NCI-H1436 (cell line): ENCODE results near the gene AP2B1.
"Not testable (repeated sequence)": the region's sequence is repeated elsewhere in the genome, so short reads cannot be mapped to it uniquely, and the experiment has no call there.

Source experiments
- DNase-seq: peaks from one replicate; lab custom pipeline; 2025; lab: John Stamatoyannopoulos, UW

AP2B1 gene

GRCh38 chr17:35700150-35700549 lies 113.0 kb downstream of the AP2B1 start:
- DNase-seq = no peak

DNA sequence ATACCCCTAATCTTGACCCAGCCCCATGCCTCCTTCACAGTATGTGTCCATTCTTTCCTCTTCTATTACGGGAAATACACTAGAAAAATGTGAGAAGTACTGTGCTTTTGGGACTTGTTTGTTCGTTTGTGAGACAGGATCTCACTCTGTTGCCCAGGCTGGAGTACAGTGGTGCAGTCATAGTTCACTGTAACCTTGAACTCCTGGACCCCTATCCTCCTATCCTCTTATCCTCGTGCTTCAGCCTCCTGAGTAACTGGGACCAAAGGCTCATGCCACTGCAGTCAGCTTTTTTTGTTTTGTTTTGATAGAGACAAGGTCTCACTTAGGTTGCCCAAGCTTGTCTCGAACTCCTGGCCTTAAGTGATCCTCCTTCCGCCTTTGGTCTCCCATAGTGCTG lies 114.4 kb downstream of the AP2B1 start:
- no peak for DNase-seq

DNA sequence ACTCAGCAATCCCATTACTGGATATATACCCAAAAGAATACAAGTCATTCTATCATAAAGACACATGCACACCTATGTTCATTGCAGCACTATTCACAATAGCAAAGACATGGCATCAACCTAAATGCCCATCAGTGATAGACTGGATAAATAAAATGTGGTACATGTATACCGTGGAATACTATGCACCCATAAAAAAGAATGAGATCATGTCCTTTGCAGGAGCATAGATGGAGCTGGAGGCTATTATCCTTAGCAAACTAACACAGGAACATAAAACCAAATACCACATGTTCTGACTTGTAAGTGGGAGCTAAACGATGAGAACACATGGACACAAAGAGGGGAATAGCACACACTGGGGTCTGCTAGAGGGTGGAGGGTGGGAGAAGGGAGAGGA lies 116.2 kb downstream of the AP2B1 start:
- not testable (repeated sequence) for DNase-seq

DNA sequence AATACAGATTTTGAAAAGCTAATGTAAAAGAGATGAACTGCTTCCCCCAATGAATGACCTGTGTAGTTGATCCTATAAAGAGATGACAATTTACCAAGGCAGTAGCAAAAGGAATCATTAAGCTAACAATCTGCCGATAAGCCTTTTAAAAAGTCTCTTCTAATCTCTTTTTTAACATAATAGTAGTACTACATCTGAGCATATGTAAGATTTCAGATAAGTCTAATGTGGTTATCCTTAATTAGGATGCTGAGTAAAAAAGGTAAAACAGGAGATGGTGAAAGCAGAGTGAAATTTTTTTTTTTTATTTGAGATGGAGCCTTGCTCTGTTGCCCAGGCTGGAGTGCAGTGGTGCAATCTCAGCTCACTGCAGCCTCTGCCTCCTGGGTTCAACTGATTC lies 118.1 kb downstream of the AP2B1 start:
- DNase-seq = no peak

DNA sequence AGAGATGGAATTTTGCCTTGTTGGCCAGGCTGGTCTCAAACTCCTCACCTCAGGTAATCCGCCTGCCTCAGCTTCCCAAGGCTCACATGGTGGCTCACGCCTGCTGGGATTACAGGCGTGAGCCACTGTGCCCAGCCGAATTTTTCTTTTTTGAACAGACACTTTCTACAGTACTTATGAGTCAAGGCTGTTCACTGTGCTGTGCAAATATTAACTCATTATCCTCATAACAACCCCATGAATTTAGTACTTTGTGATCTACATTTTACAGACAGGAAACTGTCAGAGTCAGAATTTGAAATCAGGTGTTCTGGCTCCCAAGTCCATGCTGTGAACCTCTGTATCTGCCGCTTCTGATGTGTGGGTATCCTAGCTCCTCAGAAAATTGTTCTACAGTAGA lies 118.6 kb downstream of the AP2B1 start:
- DNase-seq = no peak

GRCh38 chr17:35708149-35708548 lies 121.0 kb downstream of the AP2B1 start:
- DNase-seq = no peak

DNA sequence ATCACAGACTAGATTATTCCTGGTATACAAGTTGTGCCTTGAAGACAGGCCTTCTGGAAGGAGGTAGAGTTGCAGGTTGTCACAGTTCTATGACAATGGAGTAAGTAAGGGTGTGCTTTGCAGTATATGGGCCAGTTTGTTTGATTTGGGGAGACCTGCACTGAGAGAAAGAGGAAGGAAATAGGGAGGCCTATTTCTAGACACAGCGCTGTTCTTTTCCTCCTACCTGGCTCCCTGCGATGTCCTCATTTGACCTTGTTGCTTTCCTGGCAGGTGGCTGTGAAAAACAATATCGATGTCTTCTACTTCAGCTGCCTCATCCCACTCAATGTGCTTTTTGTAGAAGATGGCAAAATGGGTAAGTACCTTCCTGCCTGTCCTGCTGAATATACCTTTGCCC lies 121.8 kb downstream of the AP2B1 start:
- DNase-seq = peak; percentile 24

DNA sequence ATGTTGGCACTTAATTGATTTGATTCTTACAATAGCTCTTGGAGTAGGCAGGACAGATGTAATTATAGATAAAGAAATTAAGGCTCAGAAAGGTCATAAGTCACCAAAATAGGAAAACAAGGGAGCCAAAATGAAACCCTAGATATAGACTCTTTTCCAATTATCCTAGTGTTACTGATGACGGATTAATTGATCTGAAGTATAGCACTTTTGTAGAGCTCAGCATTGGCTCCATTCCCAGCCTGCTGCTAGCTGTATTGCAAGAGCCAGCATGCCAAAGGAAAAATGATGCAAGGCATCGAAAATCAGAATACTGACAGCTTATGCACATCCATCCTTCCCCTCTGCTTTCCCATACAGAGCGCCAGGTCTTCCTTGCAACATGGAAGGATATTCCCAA lies 122.8 kb downstream of the AP2B1 start:
- peak; percentile 33 for DNase-seq

GRCh38 chr17:35710950-35711349 lies 123.8 kb downstream of the AP2B1 start:
- no peak for DNase-seq

DNA sequence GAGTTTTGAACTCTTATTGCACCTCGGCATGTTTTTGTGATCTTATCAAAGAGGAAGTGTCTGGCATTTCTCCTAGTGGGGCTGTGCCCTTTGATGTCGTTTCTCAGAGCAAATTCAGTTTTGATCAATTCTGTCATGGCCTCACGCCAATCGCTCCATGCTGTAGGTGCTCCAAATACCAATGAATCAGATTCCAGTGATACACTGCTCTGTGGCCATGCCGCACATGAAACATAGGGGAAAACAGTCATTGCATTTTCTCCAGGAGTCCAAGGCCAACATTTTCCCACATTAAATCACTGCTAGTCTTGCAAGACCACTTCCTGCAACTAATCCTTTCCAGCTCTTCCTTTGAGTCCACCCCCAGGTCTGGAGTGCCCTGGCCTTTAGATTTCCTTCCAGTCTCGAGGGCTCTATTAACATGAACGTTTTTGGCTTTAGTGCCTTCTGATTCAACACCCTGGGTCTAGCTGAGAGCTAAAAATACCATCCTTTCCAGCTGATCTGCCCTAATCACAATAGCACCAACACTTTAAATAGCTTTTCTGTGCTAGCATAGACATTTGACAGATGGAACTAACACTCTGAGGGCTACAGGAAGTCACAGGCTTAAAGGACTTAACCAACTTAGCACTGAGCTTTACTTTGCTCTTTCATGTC lies 126.1 kb downstream of the AP2B1 start:
- no peak for DNase-seq

DNA sequence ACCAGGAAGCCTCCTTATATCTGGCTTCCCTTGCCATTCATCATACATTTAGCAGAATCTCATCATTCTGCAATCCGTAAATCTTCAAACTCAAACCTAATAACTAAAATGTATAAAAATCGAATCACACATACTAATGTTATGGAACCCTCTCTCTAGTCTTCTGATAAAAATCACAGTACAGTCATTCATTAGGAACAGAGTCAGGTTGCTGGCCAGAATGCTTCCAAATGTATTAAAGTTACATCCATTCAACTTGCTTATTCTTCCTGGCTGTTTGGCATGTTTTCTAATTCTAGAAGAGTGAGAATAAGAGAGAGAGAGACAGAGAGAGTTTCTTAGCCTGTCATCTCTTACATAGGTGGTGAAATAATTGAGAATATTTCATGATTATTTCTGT lies 127.9 kb downstream of the AP2B1 start:
- DNase-seq = no peak

GRCh38 chr17:35715416-35715815 lies 128.3 kb downstream of the AP2B1 start:
- DNase-seq = peak; percentile 30

DNA sequence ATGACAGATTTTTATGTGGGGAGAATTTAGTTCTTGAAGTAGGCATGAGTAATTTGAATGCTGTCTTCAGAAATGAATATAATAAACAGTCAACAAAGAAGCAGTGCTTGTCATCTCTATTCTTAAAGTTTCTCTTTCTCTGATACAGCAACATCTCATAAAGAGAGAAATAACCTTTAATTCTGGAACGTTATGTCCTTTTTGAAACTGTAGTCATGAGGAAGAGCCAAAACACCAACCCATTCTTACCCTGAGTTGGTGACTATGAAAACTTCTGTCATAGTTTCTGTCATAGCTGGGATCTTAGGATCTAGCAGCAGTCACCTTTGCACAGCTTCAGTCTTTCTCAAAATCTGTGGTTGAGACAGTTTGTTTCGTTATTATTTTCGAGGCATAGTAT lies 129.1 kb downstream of the AP2B1 start:
- DNase-seq = no peak

DNA sequence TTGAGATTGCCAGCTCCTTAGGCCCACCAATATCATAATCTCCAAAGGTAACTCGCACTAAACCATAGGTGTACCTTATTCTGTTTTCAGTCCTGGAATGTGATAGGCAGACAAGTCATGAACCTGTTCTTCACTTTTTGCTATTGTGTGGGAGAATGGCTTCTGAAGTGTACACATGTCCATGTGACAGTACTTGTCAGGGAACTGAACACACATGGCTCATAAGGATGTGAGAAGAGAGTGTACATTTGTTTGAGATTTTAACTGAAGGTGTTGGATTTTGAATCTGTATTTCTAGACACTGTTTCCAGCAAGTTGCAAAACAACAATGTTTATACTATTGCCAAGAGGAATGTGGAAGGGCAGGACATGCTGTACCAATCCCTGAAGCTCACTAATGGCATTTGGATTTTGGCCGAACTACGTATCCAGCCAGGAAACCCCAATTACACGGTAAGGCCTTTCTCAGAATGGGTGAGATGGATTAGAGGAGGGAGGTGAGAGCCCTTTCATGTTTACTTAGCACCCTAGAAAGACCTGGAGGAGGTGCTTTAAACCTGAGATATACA lies 129.9 kb downstream of the AP2B1 start:
- DNase-seq = no peak

- no peak for DNase-seq
Observed at GRCh38 chr17:35717475-35717874, 130.4 kb downstream of the AP2B1 start.

- no peak for DNase-seq
Observed at GRCh38 chr17:35723735-35724134, 136.6 kb downstream of the AP2B1 start.

DNA sequence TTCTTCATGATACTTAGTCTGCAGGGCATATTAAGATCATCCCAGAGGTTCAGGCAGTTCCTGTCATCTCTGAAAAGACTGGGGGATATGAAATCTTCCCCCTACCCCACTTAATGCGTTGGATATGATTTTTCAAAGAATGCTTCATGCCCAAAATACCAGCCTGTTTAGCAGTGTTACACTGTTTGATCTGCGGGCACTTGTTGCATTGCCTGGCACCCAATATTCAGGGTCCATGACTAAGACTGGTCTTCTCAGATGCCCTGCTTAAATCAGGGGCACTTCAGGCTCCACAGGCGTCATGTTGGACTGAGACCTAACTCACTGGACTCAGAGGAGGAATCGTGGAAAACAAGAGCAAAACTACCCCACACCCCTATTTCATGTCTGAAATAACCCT lies 137.9 kb downstream of the AP2B1 start:
- no peak for DNase-seq

GRCh38 chr17:35725802-35726126 lies 138.6 kb downstream of the AP2B1 start:
- DNase-seq = no peak

GRCh38 chr17:35726127-35726952 lies 139.2 kb downstream of the AP2B1 start:
- peak; percentile 66 for DNase-seq

- no peak for DNase-seq
Observed at GRCh38 chr17:35726953-35727460, 139.9 kb downstream of the AP2B1 start.

- DNase-seq = no peak
Observed at GRCh38 chr17:35727635-35728034, 140.5 kb downstream of the AP2B1 start.

GRCh38 chr17:35728551-35728950 lies 141.4 kb downstream of the AP2B1 start:
- no peak for DNase-seq

DNA sequence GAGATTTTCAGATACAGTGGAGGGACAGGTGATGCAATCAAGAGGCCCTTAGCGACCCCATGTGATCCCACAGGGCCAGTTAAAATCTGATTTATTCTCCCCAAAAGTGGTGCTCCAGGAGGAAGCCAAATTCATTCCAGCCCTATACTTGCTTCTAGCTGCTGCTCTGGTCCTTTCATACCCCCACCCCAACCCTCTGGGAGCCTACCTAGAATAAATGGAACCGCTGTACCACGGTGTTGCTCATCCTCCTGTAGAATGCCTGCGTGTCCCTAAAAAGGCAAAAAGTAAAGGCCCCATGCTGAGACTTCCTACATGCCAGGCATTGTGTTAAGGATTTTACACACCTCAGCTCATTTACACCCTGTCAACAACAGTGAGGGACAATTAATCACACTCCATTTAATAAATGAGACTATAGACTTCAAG lies 142.3 kb downstream of the AP2B1 start:
- no peak for DNase-seq
